ENCODE measurements around the gene CCDC30.

Gene CCDC30

DNA sequence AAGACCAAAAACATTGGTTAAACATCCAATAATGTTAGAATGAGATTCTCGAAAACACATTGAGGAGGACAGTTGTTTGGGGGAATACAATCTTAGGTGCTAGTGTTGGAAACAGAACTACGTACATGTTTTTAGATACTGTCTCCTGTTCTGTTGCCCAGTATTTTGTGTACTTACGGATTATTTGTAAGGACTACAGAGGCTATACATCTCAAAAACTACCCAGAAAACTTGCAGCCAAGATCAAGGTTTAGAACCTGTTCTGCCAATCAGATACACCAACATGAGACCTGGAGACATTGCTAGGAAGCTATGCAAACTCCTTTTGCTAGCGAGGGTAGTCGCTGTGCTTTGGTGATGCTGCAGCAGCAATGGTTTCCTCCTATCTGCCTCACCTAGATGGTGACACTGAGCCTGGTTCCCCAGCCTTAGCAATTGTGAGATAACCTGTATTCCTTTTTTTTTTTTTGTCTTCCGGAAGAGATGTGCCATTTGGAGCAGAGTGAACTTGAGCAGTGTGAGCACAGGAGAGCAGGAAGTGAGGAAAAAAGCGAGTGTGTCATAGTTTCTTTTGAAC lies 240.9 kb downstream of the CCDC30 start:
- no peak for DNase-seq

All from activated T-cell treated with anti-CD3 and anti-CD28 coated beads for 4 hours (primary cell).